ENCODE measurements around the gene ADCY2. TPM values are rescaled to one million over a fixed set of nuclear protein-coding genes. Genes with fewer than 3 reads are reported as not detected.
A peak's percentile ranks its signal among the peaks of the same experiment; 100 is the strongest.

ADCY2 gene
- total and polyA plus RNA-seq, 2 of the 13 experiments (the other 11 are each of a cell fraction or from before 2014, with no cell fraction given), result not detected

GRCh38 chr5:7585807-7586206 is 189.9 kb downstream of the ADCY2 start:
- Histone ChIP-seq H3K36me3 (replicated peaks in 1 of 2; ENCODE audit: control insufficient read depth in 1 of 2, insufficient read depth in 2 of 2, low read length in 2 of 2) (no peaks in the 10 kb centered on the region), H3K27me3 (ENCODE audit: control insufficient read depth in 1 of 2, insufficient read depth in 2 of 2, low read length in 2 of 2) (no peaks in the 10 kb centered on the region), H3K79me2 (ENCODE audit: insufficient read depth, low read length) (no peaks in the 10 kb centered on the region), H4K20me1 (ENCODE audit: insufficient read depth, low read length) (no peaks in the 10 kb centered on the region), H3K4me3 (replicated peaks in 1 of 3; ENCODE audit: insufficient read depth in 1 of 3, low read depth in 2 of 3, low read length in 3 of 3) (no peak overlapping the region), H3K9ac (ENCODE audit: insufficient read depth, low read depth, low read length) (no peak overlapping the region), H3K27ac (ENCODE audit: extremely low read length, insufficient read depth, low read length) (no peak overlapping the region), H3K9me3 (ENCODE audit: low read length) (no peaks in the 10 kb centered on the region), H3K4me2 (ENCODE audit: low read depth, low read length) (no peak overlapping the region), H2AFZ (ENCODE audit: low read length) (no peak overlapping the region), H3K4me1 (ENCODE audit: insufficient read depth, low read length) (no peaks in the 10 kb centered on the region)
- TF ChIP-seq MAFF (IDR thresholded peaks at IDR 0.05; ENCODE audit: low read depth, low read length) (peak; percentile 52; the same call in 1 of the 2 replicates), PCBP2 (optimal IDR thresholded peaks at IDR 0.05; ENCODE audit: low read depth, low read length, poor library complexity, severe bottlenecking) (no peak), MAFK (conservative IDR thresholded peaks at IDR 0.05 in 1 of 2, IDR thresholded peaks at IDR 0.05 in 1 of 2; ENCODE audit: low read length in 2 of 2) (peak; percentile 13 to 64; a peak in 2 of 4 replicates)
- ATAC-seq (no peak), DNase-seq (ENCODE audit: low spot score) (no peak), FAIRE-seq (no peak)
- in situ Hi-C loops (cut with HindIII; ENCODE audit: extremely low pct_ligation_motif_present, low pct_unique_long_range_greater_than_20kb) (loop anchor here (25.0 kb wide), 1 partner anchor 774 kb away; no protein-coding TSS in a partner anchor), intact Hi-C loops (cut with micrococcal nuclease; ENCODE audit: unreplicated experiment) (no loop called here)
- 85% methylated on average over 3 of the region's 3 CpGs for WGBS (ENCODE audit: low lambda C conversion rate)
- ChIA-PET POLR2A (no interaction called here), CTCF (ENCODE audit: low intra/inter-chr PET ratio, low total read pairs) (no interaction called here)
- no TSS peak for BruUV-seq (replicated peaks)

GRCh38 chr5:7586480-7586879 is 190.5 kb downstream of the ADCY2 start:
- CTCF ChIA-PET (ENCODE audit: low intra/inter-chr PET ratio, low total read pairs), result no interaction called here
- in situ Hi-C loops (cut with HindIII; ENCODE audit: extremely low pct_ligation_motif_present, low pct_unique_long_range_greater_than_20kb) (loop anchor here (25.0 kb wide), 1 partner anchor 774 kb away; no protein-coding TSS in a partner anchor), intact Hi-C loops (cut with micrococcal nuclease; ENCODE audit: unreplicated experiment) (no loop called here)
- no peak overlapping the region for H3K9ac ChIP-seq (ENCODE audit: insufficient read depth, low read depth, low read length)
- no peak for ATAC-seq
- no peak overlapping the region for H2AFZ ChIP-seq (ENCODE audit: low read length)
- no peaks in the 10 kb centered on the region for H3K36me3 ChIP-seq (replicated peaks in 1 of 2; ENCODE audit: control insufficient read depth in 1 of 2, insufficient read depth in 2 of 2, low read length in 2 of 2)
- H3K4me1 ChIP-seq (ENCODE audit: insufficient read depth, low read length), result no peaks in the 10 kb centered on the region
- H3K79me2 ChIP-seq (ENCODE audit: insufficient read depth, low read length), result no peaks in the 10 kb centered on the region
- H3K4me3 ChIP-seq (replicated peaks in 1 of 3; ENCODE audit: insufficient read depth in 1 of 3, low read depth in 2 of 3, low read length in 3 of 3), result no peak overlapping the region
- TF ChIP-seq ZXDC (CRISPR knock-in tag; IDR thresholded peaks at IDR 0.05) (no peak), SMAD9 (CRISPR knock-in tag; IDR thresholded peaks at IDR 0.05) (no peak), GTF3A (CRISPR knock-in tag; conservative IDR thresholded peaks at IDR 0.05) (no peak), ZNF646 (CRISPR knock-in tag; IDR thresholded peaks at IDR 0.05) (no peak)
- H3K27ac ChIP-seq (ENCODE audit: extremely low read length, insufficient read depth, low read length), result no peak overlapping the region
- no peak overlapping the region for H3K4me2 ChIP-seq (ENCODE audit: low read depth, low read length)
- no peaks in the 10 kb centered on the region for H3K27me3 ChIP-seq (ENCODE audit: control insufficient read depth in 1 of 2, insufficient read depth in 2 of 2, low read length in 2 of 2)
- WGBS (ENCODE audit: low lambda C conversion rate), result 29% methylated on average over 12 of the region's 12 CpGs
- DNase-seq (ENCODE audit: low spot score), result no peak
- BruUV-seq (replicated peaks), result no TSS peak
- no peak for FAIRE-seq
- no peaks in the 10 kb centered on the region for H3K9me3 ChIP-seq (ENCODE audit: low read length)
- POLR2A ChIA-PET, result no interaction called here
- H4K20me1 ChIP-seq (ENCODE audit: insufficient read depth, low read length), result no peaks in the 10 kb centered on the region
